Esophagus squamous epithelium (tissue), 4 donors: Measurements from ENCODE around the gene CDIPT.

Experiments used
- POLR2A ChIP-seq, 4 donors: fragments of 450-650 bp; IDR thresholded peaks; one replicate each; pipeline ENCODE4 v1.6.1; 2017; ENCODE audit warnings: antibody characterized with exemption in 4 of 4, mild to moderate bottlenecking in 4 of 4, moderate library complexity in 3 of 4
- TF ChIP-seq, protein P1 (sequence below), 6 experiments: fragments of 450-650 bp in 4 of 6; fragments of 200-600 bp in 2 of 6; sonication (generic) in 2 of 6; IDR thresholded peaks; one replicate each; pipeline ENCODE4 v1.5.1; 2016 to 2019; ENCODE audit warnings: antibody characterized with exemption in 6 of 6, mild to moderate bottlenecking in 4 of 6, moderate library complexity in 4 of 6

GRCh38 chr16:29910819-29911675 is 48.0 kb upstream of the CDIPT start:
- TF ChIP-seq, protein P1, sequence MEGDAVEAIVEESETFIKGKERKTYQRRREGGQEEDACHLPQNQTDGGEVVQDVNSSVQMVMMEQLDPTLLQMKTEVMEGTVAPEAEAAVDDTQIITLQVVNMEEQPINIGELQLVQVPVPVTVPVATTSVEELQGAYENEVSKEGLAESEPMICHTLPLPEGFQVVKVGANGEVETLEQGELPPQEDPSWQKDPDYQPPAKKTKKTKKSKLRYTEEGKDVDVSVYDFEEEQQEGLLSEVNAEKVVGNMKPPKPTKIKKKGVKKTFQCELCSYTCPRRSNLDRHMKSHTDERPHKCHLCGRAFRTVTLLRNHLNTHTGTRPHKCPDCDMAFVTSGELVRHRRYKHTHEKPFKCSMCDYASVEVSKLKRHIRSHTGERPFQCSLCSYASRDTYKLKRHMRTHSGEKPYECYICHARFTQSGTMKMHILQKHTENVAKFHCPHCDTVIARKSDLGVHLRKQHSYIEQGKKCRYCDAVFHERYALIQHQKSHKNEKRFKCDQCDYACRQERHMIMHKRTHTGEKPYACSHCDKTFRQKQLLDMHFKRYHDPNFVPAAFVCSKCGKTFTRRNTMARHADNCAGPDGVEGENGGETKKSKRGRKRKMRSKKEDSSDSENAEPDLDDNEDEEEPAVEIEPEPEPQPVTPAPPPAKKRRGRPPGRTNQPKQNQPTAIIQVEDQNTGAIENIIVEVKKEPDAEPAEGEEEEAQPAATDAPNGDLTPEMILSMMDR (IDR thresholded peaks at IDR 0.05), result no peak
- no peak for TF ChIP-seq POLR2A (IDR thresholded peaks at IDR 0.05)
